Mesendoderm (in vitro differentiated cells): ENCODE results near the gene PTPA.

Experiments
- DNase-seq: peaks from one replicate; pipeline ENCODE4 v3.0.0; 2013
- H2AK5ac ChIP-seq: 2 replicates; pipeline ENCODE4 v1.6.1; 2013; ENCODE audit warnings: low read length, inconsistent platforms
- H2BK120ac ChIP-seq: 2 replicates; pipeline ENCODE4 v1.6.1; 2013; ENCODE audit warnings: low read depth, mild to moderate bottlenecking, low read length, moderate library complexity, mixed read lengths
- H2BK15ac ChIP-seq: replicated peaks from 2 replicates; pipeline ENCODE4 v1.6.1; 2013; ENCODE audit warnings: low read depth, mild to moderate bottlenecking, moderate library complexity
- H2BK5ac ChIP-seq: 2 replicates; pipeline ENCODE4 v1.6.1; 2013; ENCODE audit warnings: low read length, inconsistent platforms
- H3K18ac ChIP-seq: 2 replicates; pipeline ENCODE4 v1.6.1; 2013; ENCODE audit warnings: mild to moderate bottlenecking, low read length, mixed read lengths
- H3K23ac ChIP-seq: one replicate; pipeline ENCODE4 v1.6.1; 2013; ENCODE audit warnings: low read length
- H3K27ac ChIP-seq: 2 replicates; pipeline ENCODE4 v1.5.1; 2013; ENCODE audit warnings: low read depth, mild to moderate bottlenecking, inconsistent platforms, low read length, moderate library complexity
- H3K27me3 ChIP-seq: 2 replicates; pipeline ENCODE4 v1.6.1; 2013; ENCODE audit warnings: low read length, control low read depth, mild to moderate bottlenecking, inconsistent platforms; ENCODE audit not compliant: insufficient read depth, poor library complexity
- H3K36me3 ChIP-seq: 2 replicates; pipeline ENCODE4 v1.6.1; 2013; ENCODE audit warnings: low read length, inconsistent platforms; ENCODE audit not compliant: control insufficient read depth, insufficient read depth
- H3K4ac ChIP-seq: one replicate; pipeline ENCODE4 v1.6.1; 2013; ENCODE audit warnings: low read depth, mild to moderate bottlenecking, low read length, moderate library complexity
- H3K4me1 ChIP-seq: 2 replicates; pipeline ENCODE4 v1.6.1; 2013; ENCODE audit warnings: low read depth, low read length, inconsistent platforms; ENCODE audit not compliant: control insufficient read depth
- H3K4me2 ChIP-seq: 2 replicates; pipeline ENCODE4 v1.6.1; 2013; ENCODE audit warnings: low read length
- H3K4me3 ChIP-seq: 2 replicates; pipeline ENCODE4 v1.5.1; 2013; ENCODE audit warnings: mild to moderate bottlenecking, low read length
- H3K56ac ChIP-seq: one replicate; pipeline ENCODE4 v1.6.1; 2013; ENCODE audit warnings: low read length
- H3K79me1 ChIP-seq: 2 replicates; pipeline ENCODE4 v1.6.1; 2013; ENCODE audit warnings: low read length, inconsistent platforms
- H3K79me2 ChIP-seq: 2 replicates; pipeline ENCODE4 v1.6.1; 2013; ENCODE audit warnings: mild to moderate bottlenecking, low read length; ENCODE audit not compliant: control insufficient read depth, insufficient read depth
- H3K9ac ChIP-seq: 2 replicates; pipeline ENCODE4 v1.6.1; 2013; ENCODE audit warnings: low read length, inconsistent platforms
- H4K5ac ChIP-seq: one replicate; pipeline ENCODE4 v1.6.1; 2013; ENCODE audit warnings: low read length
- H4K8ac ChIP-seq: one replicate; pipeline ENCODE4 v1.6.1; 2013; ENCODE audit warnings: low read depth, mild to moderate bottlenecking, control low read depth, low read length, moderate library complexity
- WGBS: extraction: QIAGEN DNeasy Blood & Tissue Kit; methylation state at CpG from one replicate; pipeline ENCODE4 v1.1.7; 2013; ENCODE audit warnings: low lambda C conversion rate, missing lambda C conversion rate; ENCODE audit not compliant: insufficient coverage; ENCODE audit errors: extremely low coverage; 5-methylcytosine and 5-hydroxymethylcytosine counted together

Gene PTPA

GRCh38 chr9:129174102-129174723 lies 63.0 kb downstream of the PTPA start:
- WGBS = no CpG with 5 or more reads among the region's 55 CpGs
- Histone ChIP-seq H3K27ac (peak overlapping the region; percentile 96), H3K79me2 (peaks cover 8% of the 10 kb centered on the region)

GRCh38 chr9:129174724-129175514 lies 63.7 kb downstream of the PTPA start:
- Histone ChIP-seq H3K18ac (peak overlapping the region; percentile 96), H3K27ac (peak overlapping the region; percentile 96), H3K23ac (peak overlapping the region; percentile 100), H2BK120ac (peak overlapping the region; percentile 74), H3K56ac (peak overlapping the region; percentile 98), H3K4ac (peak overlapping the region; percentile 98), H4K8ac (no peak overlapping the region), H2BK15ac (no peak overlapping the region), H2BK5ac (peak overlapping the region; percentile 23), H3K9ac (peak overlapping the region; percentile 89), H3K79me2 (peaks cover 8% of the 10 kb centered on the region), H3K4me2 (peak overlapping the region; percentile 96), H3K27me3 (no peaks in the 10 kb centered on the region), H3K4me1 (peaks cover 3% of the 10 kb centered on the region), H3K79me1 (no peaks in the 10 kb centered on the region), H2AK5ac (no peak overlapping the region), H3K36me3 (no peaks in the 10 kb centered on the region), H4K5ac (no peak overlapping the region), H3K4me3 (peak overlapping the region; percentile 55)
- peak; percentile 90 for DNase-seq
- WGBS = no CpG with 5 or more reads among the region's 53 CpGs

More at GRCh38 chr9:129174102-129174723, 63.0 kb downstream of the PTPA start:
- Histone ChIP-seq H3K4me2 (peak overlapping the region; percentile 96), H3K23ac (peak overlapping the region; percentile 100), H4K5ac (no peak overlapping the region), H2BK5ac (peak overlapping the region; percentile 23), H3K4me1 (peaks cover 3% of the 10 kb centered on the region), H3K4ac (peak overlapping the region; percentile 98), H3K18ac (peak overlapping the region; percentile 96), H2AK5ac (no peak overlapping the region), H2BK120ac (peak overlapping the region; percentile 74), H3K79me1 (no peaks in the 10 kb centered on the region), H3K9ac (peak overlapping the region; percentile 89), H3K56ac (peak overlapping the region; percentile 98), H3K36me3 (no peaks in the 10 kb centered on the region), H4K8ac (peak overlapping the region; percentile 87), H3K27me3 (no peaks in the 10 kb centered on the region), H2BK15ac (no peak overlapping the region), H3K4me3 (peak overlapping the region; percentile 55)
- peak; percentile 92 for DNase-seq

GRCh38 chr9:129175515-129175824 lies 64.3 kb downstream of the PTPA start:
- Histone ChIP-seq H3K56ac (peak overlapping the region; percentile 98), H3K79me1 (no peaks in the 10 kb centered on the region), H3K23ac (no peak overlapping the region), H2BK5ac (no peak overlapping the region), H3K18ac (peak overlapping the region; percentile 65), H4K8ac (no peak overlapping the region), H2BK120ac (no peak overlapping the region), H2AK5ac (no peak overlapping the region), H3K9ac (peak overlapping the region; percentile 81), H3K4me1 (peaks cover 3% of the 10 kb centered on the region), H4K5ac (no peak overlapping the region), H3K27ac (peak overlapping the region; percentile 96), H2BK15ac (no peak overlapping the region), H3K79me2 (peaks cover 8% of the 10 kb centered on the region), H3K27me3 (no peaks in the 10 kb centered on the region), H3K4me2 (peak overlapping the region; percentile 87), H3K4me3 (peak overlapping the region; percentile 32), H3K36me3 (no peaks in the 10 kb centered on the region), H3K4ac (peak overlapping the region; percentile 93)
- no peak for DNase-seq
- no CpG with 5 or more reads among the region's 10 CpGs for WGBS

GRCh38 chr9:129175825-129176633 lies 64.8 kb downstream of the PTPA start:
- H2AK5ac ChIP-seq = no peak overlapping the region
- no peak overlapping the region for H2BK15ac ChIP-seq
- peaks cover 3% of the 10 kb centered on the region for H3K4me1 ChIP-seq
- H3K36me3 ChIP-seq = no peaks in the 10 kb centered on the region
- no peaks in the 10 kb centered on the region for H3K79me1 ChIP-seq
- peak overlapping the region; percentile 92 for H3K4me2 ChIP-seq
- H4K8ac ChIP-seq = no peak overlapping the region
- WGBS = no CpG with 5 or more reads among the region's 47 CpGs
- no peak overlapping the region for H2BK5ac ChIP-seq
- peaks cover 8% of the 10 kb centered on the region for H3K79me2 ChIP-seq
- H4K5ac ChIP-seq = no peak overlapping the region
- peak overlapping the region; percentile 99 for H3K56ac ChIP-seq
- no peak overlapping the region for H3K23ac ChIP-seq
- peak overlapping the region; percentile 93 for H3K4ac ChIP-seq
- H3K4me3 ChIP-seq = peak overlapping the region; percentile 80
- H3K18ac ChIP-seq = peak overlapping the region; percentile 57
- peak; percentile 97 for DNase-seq
- peak overlapping the region; percentile 92 for H3K9ac ChIP-seq
- H3K27ac ChIP-seq = peak overlapping the region; percentile 96
- H2BK120ac ChIP-seq = no peak overlapping the region
- no peaks in the 10 kb centered on the region for H3K27me3 ChIP-seq

GRCh38 chr9:129176701-129177442 lies 65.7 kb downstream of the PTPA start:
- H3K56ac ChIP-seq = peak overlapping the region; percentile 99
- H3K79me1 ChIP-seq = no peaks in the 10 kb centered on the region
- H3K18ac ChIP-seq = peak overlapping the region; percentile 57
- no CpG with 5 or more reads among the region's 80 CpGs for WGBS
- H3K4me2 ChIP-seq = peak overlapping the region; percentile 92
- H2BK120ac ChIP-seq = no peak overlapping the region
- H3K27me3 ChIP-seq = no peaks in the 10 kb centered on the region
- DNase-seq = no peak
- peaks cover 8% of the 10 kb centered on the region for H3K79me2 ChIP-seq
- no peak overlapping the region for H2BK15ac ChIP-seq
- H3K4me1 ChIP-seq = peaks cover 3% of the 10 kb centered on the region
- no peaks in the 10 kb centered on the region for H3K36me3 ChIP-seq
- H2BK5ac ChIP-seq = no peak overlapping the region
- peak overlapping the region; percentile 92 for H3K9ac ChIP-seq
- no peak overlapping the region for H4K8ac ChIP-seq
- no peak overlapping the region for H3K4ac ChIP-seq
- no peak overlapping the region for H2AK5ac ChIP-seq
- no peak overlapping the region for H3K23ac ChIP-seq
- peak overlapping the region; percentile 58 for H3K27ac ChIP-seq
- no peak overlapping the region for H4K5ac ChIP-seq
- H3K4me3 ChIP-seq = peak overlapping the region; percentile 80
